ENCODE data around the gene PARVA. TPM values are rescaled to one million over a fixed set of nuclear protein-coding genes. Genes with fewer than 3 reads are reported as not detected.

PARVA gene
- polyA plus RNA-seq, 3 donors = not detected

GRCh38 chr11:12382451-12382850 is 5.1 kb downstream of the PARVA start:
- TF ChIP-seq CTCF (IDR thresholded peaks at IDR 0.05) = no peak
- Histone ChIP-seq H3K36me3 (replicated peaks in 1 of 2; ENCODE audit: control insufficient read depth in 1 of 2, insufficient read depth in 2 of 2, low read length in 2 of 2) (no peaks in the 10 kb centered on the region), H4K20me1 (ENCODE audit: insufficient read depth, low read length) (no peaks in the 10 kb centered on the region), H3K27ac (ENCODE audit: low read depth in 1 of 2, low read length in 2 of 2) (no peak overlapping the region), H3K4me3 (replicated peaks in 1 of 3; ENCODE audit: low read depth in 2 of 3, low read length in 3 of 3) (no peak overlapping the region), H3K9ac (ENCODE audit: insufficient read depth, low read length, poor library complexity, severe bottlenecking) (no peak overlapping the region), H3K79me2 (ENCODE audit: insufficient read depth, low read length) (no peaks in the 10 kb centered on the region), H3K4me1 (ENCODE audit: control insufficient read depth in 1 of 2, insufficient read depth in 2 of 2, low read length in 2 of 2) (no peaks in the 10 kb centered on the region), H2AFZ (ENCODE audit: insufficient read depth, low read depth, low read length, poor library complexity, severe bottlenecking) (no peak overlapping the region), H3K27me3 (ENCODE audit: control insufficient read depth in 2 of 2, insufficient read depth in 2 of 2, low read length in 2 of 2) (peaks cover 22 to 29% of the 10 kb centered on the region in 2 donors), H3K9me3 (replicated peaks in 1 of 2; ENCODE audit: control insufficient read depth in 1 of 2, insufficient read depth in 1 of 2, low read length in 2 of 2) (peaks cover 0 to 3% of the 10 kb centered on the region in 2 donors), H3K4me2 (replicated peaks; ENCODE audit: extremely low read depth, low read length, poor library complexity, severe bottlenecking) (no peak overlapping the region)
- Mint-ChIP-seq H3K27me3 (ENCODE audit: low read depth in 3 of 3) (peaks cover 22 to 45% (median 23%) of the 10 kb centered on the region in 3 donors), H3K27ac (no peak overlapping the region), H3K9me3 (peaks cover 0 to 8% (median 4%) of the 10 kb centered on the region in 7 donors), H3K4me3 (no peak overlapping the region), H3K4me1 (peaks cover 1% of the 10 kb centered on the region), H3K36me3 (peaks cover 0 to 2% of the 10 kb centered on the region in 2 donors)
- no CpG with 5 or more reads among the region's 1 CpG for WGBS (ENCODE audit: insufficient coverage)
- DNase-seq = no peak
- intact Hi-C loops (cut with micrococcal nuclease) = no loop called here

GRCh38 chr11:12386309-12386708 is 8.9 kb downstream of the PARVA start:
- no peak overlapping the region for H3K9ac ChIP-seq (ENCODE audit: insufficient read depth, low read length, poor library complexity, severe bottlenecking)
- no peak overlapping the region for H3K27ac Mint-ChIP-seq
- no peaks in the 10 kb centered on the region for H3K36me3 Mint-ChIP-seq
- H3K4me3 ChIP-seq (replicated peaks in 1 of 3; ENCODE audit: low read depth in 2 of 3, low read length in 3 of 3) = no peak overlapping the region
- H3K36me3 ChIP-seq (replicated peaks in 1 of 2; ENCODE audit: control insufficient read depth in 1 of 2, insufficient read depth in 2 of 2, low read length in 2 of 2) = no peaks in the 10 kb centered on the region
- H2AFZ ChIP-seq (ENCODE audit: insufficient read depth, low read depth, low read length, poor library complexity, severe bottlenecking) = no peak overlapping the region
- no peak overlapping the region for H3K4me3 Mint-ChIP-seq
- H3K27me3 ChIP-seq (ENCODE audit: control insufficient read depth in 2 of 2, insufficient read depth in 2 of 2, low read length in 2 of 2) = peaks cover 0 to 2% of the 10 kb centered on the region in 2 donors
- peaks cover 4 to 16% (median 7%) of the 10 kb centered on the region in 3 donors for H3K27me3 Mint-ChIP-seq (ENCODE audit: low read depth in 3 of 3)
- H3K9me3 ChIP-seq (replicated peaks in 1 of 2; ENCODE audit: control insufficient read depth in 1 of 2, insufficient read depth in 1 of 2, low read length in 2 of 2) = no peaks in the 10 kb centered on the region
- H3K4me2 ChIP-seq (replicated peaks; ENCODE audit: extremely low read depth, low read length, poor library complexity, severe bottlenecking) = no peak overlapping the region
- peaks cover 0 to 1% (median 0%) of the 10 kb centered on the region in 7 donors for H3K9me3 Mint-ChIP-seq
- H3K79me2 ChIP-seq (ENCODE audit: insufficient read depth, low read length) = no peaks in the 10 kb centered on the region
- H4K20me1 ChIP-seq (ENCODE audit: insufficient read depth, low read length) = no peaks in the 10 kb centered on the region
- WGBS (ENCODE audit: insufficient coverage) = 100% methylated on average over 1 of the region's 1 CpG
- no peak for DNase-seq
- TF ChIP-seq CTCF (IDR thresholded peaks at IDR 0.05) = no peak
- H3K4me1 Mint-ChIP-seq = no peaks in the 10 kb centered on the region
- no peaks in the 10 kb centered on the region for H3K4me1 ChIP-seq (ENCODE audit: control insufficient read depth in 1 of 2, insufficient read depth in 2 of 2, low read length in 2 of 2)
- H3K27ac ChIP-seq (ENCODE audit: low read depth in 1 of 2, low read length in 2 of 2) = no peak overlapping the region
- intact Hi-C loops (cut with micrococcal nuclease) = no loop called here
